ENCODE data around the gene GEMIN7.

DNA sequence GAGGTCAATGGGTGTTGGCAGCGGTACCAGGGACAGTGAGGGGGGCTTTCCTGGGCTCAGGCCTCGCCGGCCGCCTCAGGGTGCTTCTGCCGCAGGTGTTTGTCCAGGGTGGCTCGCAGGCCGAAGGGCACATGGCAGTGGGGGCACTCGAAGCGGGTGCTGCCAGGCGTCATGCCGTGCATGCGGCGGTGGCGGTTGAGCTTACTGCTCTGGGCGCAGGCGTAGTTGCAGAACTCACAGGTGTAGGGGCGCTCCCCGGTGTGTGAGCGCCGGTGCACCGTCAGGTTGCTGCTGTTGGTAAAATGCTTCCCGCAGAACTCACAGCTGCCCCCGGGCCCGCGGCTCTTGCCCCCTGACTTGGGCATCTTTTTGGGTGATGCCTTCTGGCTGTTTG lies 7.5 kb upstream of the GEMIN7 start:
- TF ChIP-seq, protein P1, sequence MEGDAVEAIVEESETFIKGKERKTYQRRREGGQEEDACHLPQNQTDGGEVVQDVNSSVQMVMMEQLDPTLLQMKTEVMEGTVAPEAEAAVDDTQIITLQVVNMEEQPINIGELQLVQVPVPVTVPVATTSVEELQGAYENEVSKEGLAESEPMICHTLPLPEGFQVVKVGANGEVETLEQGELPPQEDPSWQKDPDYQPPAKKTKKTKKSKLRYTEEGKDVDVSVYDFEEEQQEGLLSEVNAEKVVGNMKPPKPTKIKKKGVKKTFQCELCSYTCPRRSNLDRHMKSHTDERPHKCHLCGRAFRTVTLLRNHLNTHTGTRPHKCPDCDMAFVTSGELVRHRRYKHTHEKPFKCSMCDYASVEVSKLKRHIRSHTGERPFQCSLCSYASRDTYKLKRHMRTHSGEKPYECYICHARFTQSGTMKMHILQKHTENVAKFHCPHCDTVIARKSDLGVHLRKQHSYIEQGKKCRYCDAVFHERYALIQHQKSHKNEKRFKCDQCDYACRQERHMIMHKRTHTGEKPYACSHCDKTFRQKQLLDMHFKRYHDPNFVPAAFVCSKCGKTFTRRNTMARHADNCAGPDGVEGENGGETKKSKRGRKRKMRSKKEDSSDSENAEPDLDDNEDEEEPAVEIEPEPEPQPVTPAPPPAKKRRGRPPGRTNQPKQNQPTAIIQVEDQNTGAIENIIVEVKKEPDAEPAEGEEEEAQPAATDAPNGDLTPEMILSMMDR (conservative IDR thresholded peaks at IDR 0.05; ENCODE audit: low read depth, low read length): no peak
- no peak for TF ChIP-seq EZH2 (IDR thresholded peaks at IDR 0.05; ENCODE audit: borderline replicate concordance, low read depth, low read length, poor library complexity, severe bottlenecking)

Data from A673 (cell line).